ENCODE data around the gene XG.
"Not testable (repeated sequence)": the region's sequence is repeated elsewhere in the genome, so short reads cannot be mapped to it uniquely, and the experiment has no call there.

The XG gene

GRCh38 chrX:2781698-2782097 is 29.9 kb downstream of the XG start:
- DNase-seq = no peak

GRCh38 chrX:2782171-2782570 is 30.3 kb downstream of the XG start:
- DNase-seq = no peak

- no peak for DNase-seq
Observed at GRCh38 chrX:2782778-2783177, 30.9 kb downstream of the XG start.

GRCh38 chrX:2784026-2784425 is 32.2 kb downstream of the XG start:
- no peak for DNase-seq

- no peak for DNase-seq
Observed at GRCh38 chrX:2785538-2785937, 33.7 kb downstream of the XG start.

- no peak for DNase-seq
Observed at GRCh38 chrX:2788980-2789379, 37.1 kb downstream of the XG start.

- no peak for DNase-seq
Observed at GRCh38 chrX:2789569-2789968, 37.7 kb downstream of the XG start.

GRCh38 chrX:2793752-2794151 is 41.9 kb downstream of the XG start:
- no peak for DNase-seq

- DNase-seq = no peak
Observed at GRCh38 chrX:2794336-2794735, 42.5 kb downstream of the XG start.

GRCh38 chrX:2796808-2797207 is 45.0 kb downstream of the XG start:
- DNase-seq = not testable (repeated sequence)

- no peak for DNase-seq
Observed at GRCh38 chrX:2799369-2799768, 47.5 kb downstream of the XG start.

GRCh38 chrX:2799980-2800379 is 48.1 kb downstream of the XG start:
- DNase-seq = not testable (repeated sequence)

GRCh38 chrX:2801223-2801622 is 49.4 kb downstream of the XG start:
- DNase-seq = no peak

- not testable (repeated sequence) for DNase-seq
Observed at GRCh38 chrX:2802376-2803090, 50.7 kb downstream of the XG start.

- not testable (repeated sequence) for DNase-seq
Observed at GRCh38 chrX:2803486-2803885, 51.6 kb downstream of the XG start.

GRCh38 chrX:2804106-2804843 is 52.4 kb downstream of the XG start:
- not testable (repeated sequence) for DNase-seq

- not testable (repeated sequence) for DNase-seq
Observed at GRCh38 chrX:2804858-2805257, 53.0 kb downstream of the XG start.

- no peak for DNase-seq
Observed at GRCh38 chrX:2811271-2811670, 59.4 kb downstream of the XG start.

- peak; percentile 29 for DNase-seq
Observed at GRCh38 chrX:2812161-2812907, 60.5 kb downstream of the XG start.

- DNase-seq = no peak
Observed at GRCh38 chrX:2817036-2817435, 65.2 kb downstream of the XG start.

GRCh38 chrX:2819345-2820135 is 67.7 kb downstream of the XG start:
- DNase-seq = peak; percentile 2

GRCh38 chrX:2820136-2820771 is 68.4 kb downstream of the XG start:
- no peak for DNase-seq
